ENCODE data around the gene EXOSC5.
"Not testable (repeated sequence)": the region's sequence is repeated elsewhere in the genome, so short reads cannot be mapped to it uniquely, and the experiment has no call there.

The EXOSC5 gene

GRCh38 chr19:41364524-41365391 is 32.4 kb downstream of the EXOSC5 start:
- DNase-seq = no peak

- peak; percentile 99 for DNase-seq
Measured at GRCh38 chr19:41363753-41364523, 33.2 kb downstream of the EXOSC5 start, which contains the start of gene B9D2. Gene B9D2, minus strand, starts transcription at chr19:41364149. Its CDS starts 630 bp downstream, at chr19:41363519.

GRCh38 chr19:41363371-41363752 is 33.8 kb downstream of the EXOSC5 start:
- DNase-seq = no peak

- no peak for DNase-seq
Measured at GRCh38 chr19:41362143-41362847, 34.9 kb downstream of the EXOSC5 start.

- DNase-seq = no peak
Measured at GRCh38 chr19:41359741-41360140, 37.4 kb downstream of the EXOSC5 start.

- DNase-seq = no peak
Measured at GRCh38 chr19:41357746-41358145, 39.4 kb downstream of the EXOSC5 start.

GRCh38 chr19:41356984-41357739 is 40.0 kb downstream of the EXOSC5 start:
- DNase-seq = peak; percentile 41

- DNase-seq = no peak
Measured at GRCh38 chr19:41355802-41356201, 41.4 kb downstream of the EXOSC5 start.

- DNase-seq = no peak
Measured at GRCh38 chr19:41355035-41355434, 42.1 kb downstream of the EXOSC5 start.

- DNase-seq = no peak
Measured at GRCh38 chr19:41354343-41354953, 42.7 kb downstream of the EXOSC5 start.

- DNase-seq = peak; percentile 90
Measured at GRCh38 chr19:41353466-41354342, 43.5 kb downstream of the EXOSC5 start, which contains the start of gene TGFB1. Gene TGFB1, minus strand, starts transcription at chr19:41353922. Its CDS starts 878 bp downstream, at chr19:41353044.

- DNase-seq = peak; percentile 80
Measured at GRCh38 chr19:41352609-41353465, 44.3 kb downstream of the EXOSC5 start.

GRCh38 chr19:41352279-41352608 is 44.9 kb downstream of the EXOSC5 start:
- DNase-seq = no peak

- DNase-seq = peak; percentile 85
Measured at GRCh38 chr19:41351339-41352245, 45.6 kb downstream of the EXOSC5 start.

- no peak for DNase-seq
Measured at GRCh38 chr19:41350735-41351338, 46.3 kb downstream of the EXOSC5 start.

- DNase-seq = not testable (repeated sequence)
Measured at GRCh38 chr19:41346916-41347315, 50.2 kb downstream of the EXOSC5 start.

GRCh38 chr19:41344162-41344561 is 53.0 kb downstream of the EXOSC5 start:
- DNase-seq = no peak

Data from stimulated activated CD4-positive, alpha-beta T cell treated with anti-CD3 and anti-CD28 coated beads, Interleukin-4, amount 100 ng/mL, for 24 hours (primary cell).